Tibial nerve (tissue), 4 donors: Measurements from ENCODE around the gene PHACTR1.

Experiments
- EP300 ChIP-seq, 2 donors: sonication (generic); formaldehyde crosslinking; IDR thresholded peaks; one replicate each; pipeline ENCODE4 v1.6.1; 2017; ENCODE audit warnings: antibody characterized with exemption in 2 of 2, mild to moderate bottlenecking in 1 of 2
- POLR2A ChIP-seq, 2 donors: fragments of 450-650 bp; IDR thresholded peaks; one replicate each; pipeline ENCODE4 v1.6.1; 2017; ENCODE audit warnings: antibody characterized with exemption in 2 of 2, mild to moderate bottlenecking in 2 of 2, moderate library complexity in 2 of 2
- TF ChIP-seq, protein P1 (sequence below), 5 experiments: fragments of 200-600 bp in 3 of 5; fragments of 450-650 bp in 2 of 5; sonication (generic) in 3 of 5; IDR thresholded peaks; one replicate each; pipeline ENCODE4 v1.5.1; 2016 to 2019; ENCODE audit warnings: antibody characterized with exemption in 5 of 5, mild to moderate bottlenecking in 3 of 5, moderate library complexity in 2 of 5

DNA sequence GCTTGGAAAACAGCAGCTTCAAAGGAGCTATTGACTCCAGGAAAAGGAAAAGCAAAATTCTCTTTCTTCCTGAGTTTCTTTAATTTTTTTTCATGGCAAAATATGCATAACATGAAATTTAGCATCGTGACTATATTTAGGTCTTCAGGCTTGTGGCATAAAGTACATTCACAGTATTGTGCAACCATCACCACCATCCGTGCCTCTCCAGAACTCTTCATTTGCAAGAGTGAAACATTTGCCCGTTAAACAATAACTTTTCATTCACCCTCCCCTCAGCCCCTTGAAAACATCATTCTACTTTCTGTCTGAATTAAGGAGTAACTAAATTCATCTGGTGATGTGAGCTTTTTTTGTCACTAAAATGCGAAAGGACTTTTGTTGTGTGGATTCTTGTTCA, 251.7 kb downstream of the PHACTR1 start:
- TF ChIP-seq, protein P1, sequence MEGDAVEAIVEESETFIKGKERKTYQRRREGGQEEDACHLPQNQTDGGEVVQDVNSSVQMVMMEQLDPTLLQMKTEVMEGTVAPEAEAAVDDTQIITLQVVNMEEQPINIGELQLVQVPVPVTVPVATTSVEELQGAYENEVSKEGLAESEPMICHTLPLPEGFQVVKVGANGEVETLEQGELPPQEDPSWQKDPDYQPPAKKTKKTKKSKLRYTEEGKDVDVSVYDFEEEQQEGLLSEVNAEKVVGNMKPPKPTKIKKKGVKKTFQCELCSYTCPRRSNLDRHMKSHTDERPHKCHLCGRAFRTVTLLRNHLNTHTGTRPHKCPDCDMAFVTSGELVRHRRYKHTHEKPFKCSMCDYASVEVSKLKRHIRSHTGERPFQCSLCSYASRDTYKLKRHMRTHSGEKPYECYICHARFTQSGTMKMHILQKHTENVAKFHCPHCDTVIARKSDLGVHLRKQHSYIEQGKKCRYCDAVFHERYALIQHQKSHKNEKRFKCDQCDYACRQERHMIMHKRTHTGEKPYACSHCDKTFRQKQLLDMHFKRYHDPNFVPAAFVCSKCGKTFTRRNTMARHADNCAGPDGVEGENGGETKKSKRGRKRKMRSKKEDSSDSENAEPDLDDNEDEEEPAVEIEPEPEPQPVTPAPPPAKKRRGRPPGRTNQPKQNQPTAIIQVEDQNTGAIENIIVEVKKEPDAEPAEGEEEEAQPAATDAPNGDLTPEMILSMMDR (IDR thresholded peaks at IDR 0.05), result no peak
- TF ChIP-seq EP300 (IDR thresholded peaks at IDR 0.05) (no peak), POLR2A (IDR thresholded peaks at IDR 0.05) (no peak)
